HG03045 (cell line): ENCODE measurements around the gene COL8A1.
"Not testable (repeated sequence)": the region's sequence is repeated elsewhere in the genome, so short reads cannot be mapped to it uniquely, and the experiment has no call there.

ENCODE experiments used
- ATAC-seq: cut with Tn5 transposase; IDR thresholded peaks from one replicate; pipeline ENCODE4 v1.9.1; 2021; ENCODE audit warnings: mild to moderate bottlenecking, moderate library complexity; ENCODE audit not compliant: unreplicated experiment

The COL8A1 gene

DNA sequence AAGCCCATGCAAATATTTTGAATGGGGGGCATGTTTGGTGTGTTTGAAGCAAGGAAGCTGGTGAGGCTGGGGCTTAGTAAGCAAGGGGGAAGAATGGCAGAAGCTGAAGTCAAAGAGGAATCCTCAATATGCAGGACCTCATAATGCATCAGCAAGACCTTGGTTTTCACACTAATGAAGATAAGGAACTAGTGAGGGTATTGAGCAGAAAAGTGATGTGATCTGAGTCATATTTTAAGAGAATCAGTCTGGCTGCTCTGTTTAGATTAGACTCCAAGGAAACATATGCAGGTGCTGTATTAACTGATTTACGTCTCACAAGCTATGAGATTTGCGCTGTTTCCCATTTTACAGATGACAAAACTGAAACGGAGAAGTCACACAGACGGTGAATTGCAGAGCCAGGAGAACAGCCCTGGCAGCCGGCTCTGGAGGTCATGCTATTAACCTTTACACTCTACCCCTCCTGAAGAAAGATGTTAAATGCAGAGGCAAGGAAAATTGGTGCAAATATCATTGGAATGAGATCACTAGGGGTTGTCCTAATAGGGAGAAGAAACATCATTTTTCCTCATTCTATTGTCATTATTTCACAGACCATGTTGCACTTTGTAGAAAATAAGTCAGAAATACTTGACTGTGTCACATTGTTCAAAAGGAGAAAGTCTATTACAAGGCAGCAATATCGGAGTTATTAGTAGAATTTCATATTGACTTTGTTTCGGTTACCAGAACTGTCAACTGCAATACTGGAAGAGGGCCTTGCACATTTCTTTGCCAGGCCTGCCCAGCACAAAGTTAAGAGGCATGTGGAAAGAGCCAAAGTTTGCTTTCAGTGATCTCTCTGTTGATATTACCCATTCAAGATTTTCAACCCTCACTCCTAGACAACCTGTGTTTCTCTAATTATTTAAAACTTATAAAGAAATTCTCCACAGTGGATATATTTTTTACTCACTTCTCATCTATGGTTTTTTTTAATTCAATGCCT, 64.9 kb downstream of the COL8A1 start:
- no peak for ATAC-seq

DNA sequence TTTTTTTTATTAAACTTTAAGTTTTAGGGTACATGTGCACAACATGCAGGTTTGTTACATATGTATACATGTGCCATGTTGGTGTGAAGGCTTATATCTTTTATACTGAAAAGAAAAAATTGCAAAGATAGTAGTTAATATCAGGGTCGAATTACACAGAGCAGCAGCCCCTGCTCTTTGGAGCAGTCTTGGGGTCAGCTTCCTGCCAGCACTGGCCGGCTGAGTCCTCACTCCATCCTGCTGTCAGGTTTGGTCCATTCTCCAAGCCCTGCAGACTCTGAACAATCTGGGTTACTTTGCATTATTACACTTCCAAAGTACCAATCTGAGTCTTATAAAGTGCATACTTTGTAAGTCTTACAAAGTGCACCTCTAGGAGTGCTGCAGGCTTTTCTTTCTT, 66.0 kb downstream of the COL8A1 start:
- ATAC-seq, result no peak

DNA sequence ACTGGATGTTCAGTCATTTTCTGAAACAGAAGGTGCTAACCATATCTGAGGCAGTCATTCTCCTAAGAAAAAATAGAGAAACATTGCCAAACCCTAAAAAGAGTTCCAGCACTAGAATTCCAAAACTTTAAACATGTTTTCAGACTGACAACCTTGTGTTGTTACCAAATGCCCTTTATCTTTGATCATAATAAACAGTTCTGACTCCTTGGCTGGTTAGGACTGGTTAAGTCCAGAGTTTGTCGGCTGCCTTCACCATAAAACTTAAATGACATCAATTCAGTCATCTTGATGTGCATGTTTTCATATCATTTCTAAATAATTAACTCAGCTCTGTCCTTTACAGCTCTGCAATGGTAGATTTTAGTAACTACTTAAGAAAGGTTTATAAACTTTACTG, 68.0 kb downstream of the COL8A1 start:
- ATAC-seq, result no peak

DNA sequence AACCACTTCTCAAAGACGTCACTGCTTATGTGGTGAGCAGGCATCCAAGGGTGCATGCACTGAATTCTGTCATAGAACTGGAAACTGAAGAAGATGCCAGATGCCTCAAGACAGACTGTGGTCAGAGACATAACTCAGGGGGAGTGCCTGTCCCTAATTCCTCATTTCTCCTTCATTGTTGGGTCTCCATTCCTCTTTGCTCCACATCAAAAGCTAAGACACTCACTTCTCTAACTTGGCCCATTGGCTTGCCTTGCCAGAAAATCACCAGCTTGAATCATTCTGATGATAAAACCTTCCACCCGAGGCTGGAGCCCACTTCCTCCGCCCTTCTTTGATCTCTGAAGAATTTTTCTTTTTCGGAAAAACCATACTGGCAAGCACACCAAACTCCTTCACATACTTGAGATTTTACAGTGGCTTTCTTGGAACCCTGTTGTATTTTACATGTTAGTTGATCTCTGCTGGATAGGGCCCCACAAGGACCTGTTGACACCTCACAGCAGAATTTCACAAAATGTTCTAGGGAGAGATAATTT, 69.9 kb downstream of the COL8A1 start:
- ATAC-seq, result no peak

DNA sequence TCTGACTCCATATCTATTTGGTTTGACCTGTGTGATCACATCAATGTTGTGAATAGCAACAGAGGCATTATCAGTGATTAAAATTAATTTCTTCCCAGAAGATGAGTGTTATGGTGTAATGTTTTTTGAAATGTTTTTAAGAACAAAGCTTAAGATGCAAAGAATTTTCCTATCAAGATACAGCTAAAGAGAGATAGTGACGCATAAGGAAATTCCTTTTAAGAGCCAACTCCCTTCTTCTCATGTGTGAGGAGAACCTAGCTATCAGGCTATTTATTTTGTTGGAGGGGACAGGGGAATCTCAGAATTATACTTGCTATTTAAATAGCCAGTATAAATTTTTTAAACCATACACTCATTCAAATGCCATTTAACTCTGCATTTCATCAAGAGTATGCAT, 71.3 kb downstream of the COL8A1 start:
- ATAC-seq, result no peak

DNA sequence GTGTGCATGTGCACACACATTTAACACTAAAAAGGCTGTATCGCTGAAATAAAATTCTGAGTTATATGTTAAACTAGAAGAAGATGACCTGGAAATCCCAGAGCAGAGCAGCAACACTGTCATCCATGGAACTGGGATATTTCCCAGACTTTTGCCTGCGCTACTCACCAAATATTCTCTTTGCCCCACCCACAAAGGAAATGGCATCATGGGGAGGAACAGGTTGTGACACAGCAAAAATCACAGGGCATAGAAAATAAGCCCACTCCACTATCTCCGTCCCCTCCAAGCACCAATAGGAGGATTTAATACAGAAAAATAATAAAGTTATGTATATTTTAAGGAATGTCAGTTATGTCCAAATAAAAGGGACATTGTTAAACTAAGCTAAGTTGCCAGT, 71.7 kb downstream of the COL8A1 start:
- no peak for ATAC-seq

DNA sequence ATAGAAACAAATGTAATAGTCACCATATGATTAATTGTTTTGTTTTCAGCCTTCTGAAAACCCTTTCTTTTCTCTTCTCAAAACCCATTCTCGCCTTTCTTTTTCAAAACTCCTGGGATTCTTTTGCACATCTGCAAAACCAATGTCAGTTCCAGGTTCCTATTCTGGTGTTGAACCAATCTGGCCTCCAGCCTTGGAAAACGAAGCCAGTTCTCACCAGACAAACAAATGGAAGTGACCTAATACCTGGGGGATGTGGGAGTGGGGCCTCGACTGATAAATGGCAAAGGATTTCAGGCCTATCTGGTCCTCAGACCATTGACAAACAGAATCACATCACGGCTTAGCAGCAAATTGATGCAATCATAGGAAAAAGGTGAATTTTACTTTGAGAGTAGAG, 73.0 kb downstream of the COL8A1 start:
- no peak for ATAC-seq

DNA sequence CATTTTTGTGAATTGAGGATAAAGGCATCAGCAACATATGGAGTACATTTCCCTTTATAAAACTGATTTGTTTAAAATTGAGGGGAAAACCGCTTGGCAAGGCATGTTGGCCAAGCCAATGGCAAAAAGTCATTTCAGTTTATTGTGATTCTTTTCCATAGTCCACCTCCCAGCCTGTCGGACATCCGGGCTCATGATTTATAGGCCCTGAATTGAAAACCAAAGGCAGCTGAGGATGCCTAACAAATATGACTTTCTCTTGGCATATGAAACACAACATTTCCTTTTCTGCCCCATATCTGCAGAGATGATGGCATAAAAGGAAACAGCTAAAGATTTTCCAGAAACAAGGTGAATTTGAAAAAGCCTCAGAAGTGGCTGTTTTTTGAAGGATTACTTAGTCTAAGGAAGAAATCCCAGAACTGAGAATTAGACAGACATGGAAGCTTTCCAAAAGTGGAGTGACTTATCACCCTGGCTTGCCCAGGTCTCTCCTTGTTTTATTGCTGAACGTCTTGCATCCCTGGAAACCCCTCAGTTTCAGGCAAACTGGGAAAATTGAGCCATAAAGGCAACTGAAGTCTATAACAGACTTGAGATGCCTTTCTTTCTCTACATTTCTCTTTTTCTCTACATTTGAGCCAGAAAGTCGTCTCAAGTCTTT, 74.0 kb downstream of the COL8A1 start:
- ATAC-seq, result no peak

DNA sequence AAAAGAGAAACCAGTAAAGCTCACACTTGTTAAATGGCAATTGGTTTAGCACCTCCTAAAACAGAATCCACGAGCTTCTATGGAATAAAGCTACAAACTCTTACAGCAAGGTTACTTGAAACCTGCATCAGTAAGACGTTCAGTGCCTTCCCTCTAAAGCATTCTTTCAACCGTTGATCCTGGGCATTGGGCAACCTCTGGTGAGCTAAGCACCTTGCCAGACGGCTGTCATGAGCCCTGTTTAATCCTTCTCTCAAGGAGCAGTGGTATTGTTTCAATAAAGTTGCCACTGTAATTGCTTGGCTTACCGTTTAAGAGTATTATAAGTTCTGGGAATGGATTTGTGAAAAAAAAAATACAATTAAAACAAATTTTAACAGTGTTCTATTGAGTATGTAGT, 75.0 kb downstream of the COL8A1 start:
- no peak for ATAC-seq

DNA sequence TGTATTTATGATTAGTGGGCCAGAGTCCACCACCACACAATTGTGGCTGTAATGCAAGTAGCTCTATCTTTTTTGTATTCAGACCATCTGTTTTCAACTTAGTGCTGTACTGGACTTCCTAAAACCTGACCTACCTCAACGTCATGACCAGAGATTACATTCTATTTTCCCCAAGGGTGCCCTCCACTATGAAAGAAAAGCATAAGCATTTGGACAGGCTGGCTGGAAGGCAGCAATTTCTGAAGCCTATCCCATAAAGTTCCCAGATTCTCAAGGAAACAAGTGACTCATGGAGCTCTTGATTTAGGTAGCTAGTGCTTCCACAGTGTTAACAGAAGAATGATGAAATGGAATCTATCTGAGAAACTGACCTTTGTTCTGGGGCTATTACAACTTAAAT, 75.8 kb downstream of the COL8A1 start:
- ATAC-seq, result no peak

DNA sequence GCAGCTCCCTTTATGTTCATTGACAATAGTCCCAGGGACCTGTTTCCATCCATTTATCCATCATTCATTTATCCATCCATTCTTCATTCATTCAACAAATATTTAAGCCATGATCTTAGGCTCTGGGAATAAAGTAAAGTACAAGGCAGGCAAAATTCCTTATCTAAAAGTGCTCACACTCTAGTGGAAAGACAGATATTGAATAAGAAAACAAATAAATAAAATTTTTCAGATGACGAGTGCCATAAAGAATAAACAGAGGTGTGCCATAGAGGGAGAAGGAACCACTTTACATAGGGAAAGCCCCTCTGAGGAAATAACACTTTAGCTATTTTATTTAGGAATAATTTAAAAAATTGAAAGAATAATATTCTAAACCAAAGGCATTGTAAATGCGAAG, 76.2 kb downstream of the COL8A1 start:
- no peak for ATAC-seq

DNA sequence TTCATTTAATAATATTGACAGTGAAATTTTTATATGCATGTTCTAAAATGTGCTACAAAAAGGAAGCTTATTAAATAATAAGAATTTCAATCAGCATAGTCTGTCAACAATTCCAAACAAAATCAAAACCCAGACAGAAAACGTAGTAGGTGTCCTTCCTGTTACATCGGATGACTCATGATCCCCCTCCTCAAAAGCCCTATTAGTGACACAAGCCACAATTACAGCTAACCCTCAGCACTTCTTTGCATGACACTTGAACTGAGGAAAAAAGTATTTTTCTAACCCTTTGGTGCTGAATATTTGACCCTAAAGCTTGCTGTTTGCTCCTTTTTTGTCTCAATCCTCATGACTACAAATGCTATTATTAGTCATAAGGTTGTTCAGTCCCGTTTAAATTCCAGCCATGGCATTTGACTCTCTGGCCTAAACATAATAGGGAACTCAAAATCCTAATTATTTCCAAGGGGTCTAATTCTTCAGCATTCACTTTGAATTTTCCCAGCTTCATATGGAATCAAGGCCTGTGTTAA, 78.1 kb downstream of the COL8A1 start:
- no peak for ATAC-seq

DNA sequence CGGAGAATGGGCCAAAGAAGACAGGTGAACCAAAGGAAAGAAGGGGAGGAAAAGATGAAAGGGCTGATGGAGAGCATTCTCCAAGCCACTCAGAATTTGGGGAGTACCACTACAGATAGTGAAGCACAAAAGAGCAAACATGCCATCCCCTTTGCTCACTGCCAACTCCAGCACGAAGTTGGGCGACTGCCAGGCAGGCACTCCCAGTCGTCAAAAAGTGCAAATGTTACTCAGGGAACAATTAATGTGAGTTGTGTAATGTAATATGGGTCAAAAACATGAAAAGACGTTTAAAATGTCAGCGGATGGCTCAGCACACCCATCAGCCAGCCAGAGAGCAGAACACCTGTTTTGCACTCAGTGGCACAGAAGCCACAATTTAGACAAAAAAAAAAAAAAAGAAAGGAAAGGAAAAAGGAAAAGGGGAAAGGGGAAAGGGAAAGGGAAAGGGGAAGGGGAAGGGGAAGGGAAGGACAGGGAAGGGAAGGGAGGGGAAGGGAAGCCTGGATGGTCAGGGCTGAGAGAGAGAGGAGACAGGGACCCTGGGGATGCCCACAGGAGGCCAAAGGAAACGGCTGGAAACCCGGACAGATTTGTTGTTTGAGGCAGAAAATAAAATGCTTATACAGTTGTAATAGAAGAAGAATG, 82.7 kb downstream of the COL8A1 start:
- no peak for ATAC-seq

DNA sequence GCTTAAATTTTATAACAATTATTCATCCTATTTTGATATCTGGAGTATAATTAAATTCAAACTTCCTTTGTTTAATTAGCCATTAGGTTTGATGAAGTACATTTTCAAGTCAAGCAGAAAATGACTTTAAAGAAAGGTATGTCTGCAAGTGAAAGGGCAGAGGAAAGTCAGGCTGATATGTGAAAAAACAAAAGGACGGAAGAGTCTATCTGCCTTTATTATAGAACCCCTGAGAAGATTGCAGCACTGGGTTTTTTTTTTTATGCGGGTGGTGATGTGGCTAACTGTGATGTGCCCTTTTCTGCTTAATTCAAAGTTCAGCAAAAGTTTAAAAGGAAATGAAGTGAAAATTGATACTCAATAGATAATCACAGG, 83.2 kb downstream of the COL8A1 start:
- ATAC-seq, result no peak

DNA sequence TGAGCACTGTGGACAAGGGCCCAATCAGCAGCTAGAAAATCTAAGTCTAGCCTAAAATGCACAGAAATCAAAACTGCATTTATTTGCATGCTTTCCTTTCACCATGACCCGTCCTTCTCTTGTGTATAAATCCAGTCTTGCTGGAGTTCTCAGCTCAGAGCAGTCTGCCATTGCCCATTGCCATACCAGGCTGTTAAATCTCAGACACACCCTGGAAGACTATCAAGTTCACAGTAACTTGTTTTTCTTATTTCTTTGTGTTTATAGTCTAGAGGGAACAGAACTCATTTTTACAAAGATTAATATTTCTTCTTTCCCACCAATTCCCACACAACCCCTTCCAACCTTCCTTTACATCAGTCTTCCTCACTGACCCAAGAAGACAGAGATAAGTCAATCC, 85.9 kb downstream of the COL8A1 start:
- ATAC-seq, result no peak

DNA sequence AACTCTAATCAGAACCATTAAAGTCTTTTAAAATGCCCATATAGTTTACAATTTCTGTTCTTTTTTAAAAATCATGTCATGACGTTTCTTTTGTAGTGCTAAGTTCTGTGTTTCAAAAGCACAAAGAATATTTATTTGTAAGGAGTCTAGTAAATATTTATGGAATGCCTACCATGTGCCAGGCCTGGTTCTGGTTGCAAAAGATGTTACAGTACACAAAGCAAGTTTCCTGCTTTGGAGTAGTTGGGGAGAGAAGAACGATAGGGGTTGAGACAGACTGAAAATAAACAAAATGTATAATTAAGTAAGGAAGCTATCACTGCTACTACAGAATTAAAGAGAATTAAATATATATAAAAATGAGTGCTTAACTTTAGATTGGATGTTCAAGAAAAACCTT, 92.5 kb downstream of the COL8A1 start:
- no peak for ATAC-seq

DNA sequence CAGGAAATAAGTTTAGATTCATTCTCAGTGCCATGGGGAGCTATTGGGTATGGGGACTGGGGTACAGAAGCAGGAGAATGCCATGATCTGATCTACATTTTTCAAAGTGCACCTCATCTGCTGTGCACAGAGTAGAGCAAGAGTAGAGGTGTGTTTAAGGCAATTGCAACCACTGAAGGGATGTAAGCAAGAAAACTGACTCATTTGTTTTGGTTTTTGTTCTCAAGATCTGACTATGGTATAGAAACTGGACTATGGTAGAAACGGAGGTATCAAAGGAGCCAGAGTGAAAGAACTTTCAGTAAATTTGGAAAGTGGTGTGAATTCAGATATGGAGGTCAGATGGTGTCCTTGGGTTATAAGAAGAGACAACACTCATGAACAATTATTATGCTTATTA, 93.1 kb downstream of the COL8A1 start:
- ATAC-seq, result no peak

DNA sequence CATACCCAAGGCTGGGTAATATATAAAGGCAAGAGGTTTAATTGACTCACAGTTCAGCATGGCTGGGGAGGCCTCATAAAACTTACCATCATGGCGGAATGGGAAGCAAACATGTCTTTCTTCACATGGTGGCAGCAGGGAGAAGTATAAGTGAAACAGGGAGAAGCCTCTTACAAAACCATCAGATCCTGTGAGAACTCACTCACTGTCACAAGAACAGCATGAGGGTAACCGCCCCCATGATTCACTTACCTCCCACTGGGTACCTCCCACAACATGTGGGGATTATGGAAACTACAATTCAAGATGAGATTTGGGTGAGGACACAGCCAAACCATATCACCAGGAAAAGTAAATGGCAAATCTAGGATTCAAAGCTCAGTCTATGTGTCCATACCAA, 102.0 kb downstream of the COL8A1 start:
- not testable (repeated sequence) for ATAC-seq

DNA sequence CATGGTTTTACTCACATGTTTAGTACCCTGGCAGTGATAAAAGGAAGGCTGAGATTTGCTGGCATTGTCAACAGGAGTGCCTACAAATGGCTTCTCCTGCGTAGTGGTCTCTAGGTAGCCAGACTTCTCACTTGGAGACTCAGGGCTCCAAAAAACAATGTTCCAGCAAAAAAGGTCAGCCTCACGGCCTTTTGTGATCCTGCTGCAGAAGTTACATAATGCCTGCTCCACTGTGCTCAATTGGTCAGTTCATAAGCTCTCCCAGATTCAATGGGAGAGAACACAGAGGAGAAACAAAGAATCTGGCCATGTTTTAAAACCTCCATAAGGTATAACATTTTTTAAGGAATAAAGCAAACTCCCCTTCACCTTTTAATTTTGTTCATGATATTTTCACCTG, 103.2 kb downstream of the COL8A1 start:
- no peak for ATAC-seq

DNA sequence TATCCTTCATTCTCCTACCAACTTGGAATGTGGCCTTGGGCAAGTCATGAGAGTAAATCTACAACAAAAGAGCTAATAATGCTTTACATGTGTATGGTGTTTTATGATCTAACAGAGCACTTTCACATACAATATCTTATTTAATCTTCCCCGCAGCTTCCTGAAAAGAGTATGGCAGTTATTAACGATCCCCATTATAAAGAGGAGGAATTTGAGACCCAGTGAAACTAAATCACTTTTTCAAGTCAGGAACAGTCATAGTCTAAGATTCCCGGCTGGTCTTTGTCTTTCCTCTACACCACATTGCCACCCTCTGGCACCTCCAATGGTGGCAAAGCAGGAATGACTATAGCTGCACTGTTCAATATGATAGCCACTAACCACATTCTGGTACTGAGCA, 109.5 kb downstream of the COL8A1 start:
- no peak for ATAC-seq

DNA sequence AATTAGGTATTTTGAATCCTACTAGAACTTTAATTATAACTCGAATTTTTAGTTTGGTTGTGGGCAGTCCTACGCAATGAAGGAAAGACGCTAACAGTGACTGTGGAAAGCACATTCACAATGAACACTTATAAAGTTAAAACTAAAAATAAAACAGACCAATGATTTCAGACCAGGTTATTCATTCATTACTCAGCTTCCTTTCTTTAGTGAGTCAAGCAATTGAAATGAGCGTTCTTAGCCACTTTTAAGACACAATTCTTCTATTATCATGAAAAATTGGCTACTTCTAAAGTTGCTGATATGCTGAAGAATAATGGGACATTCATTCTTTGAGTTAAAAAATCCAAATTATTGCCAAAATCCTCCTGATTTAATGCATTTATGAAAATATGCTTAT, 113.3 kb downstream of the COL8A1 start:
- ATAC-seq, result no peak
